Tibial artery (tissue), 4 donors: ENCODE results near the gene HLF.

Experiments used
- DNase-seq, 2 donors: peaks; one replicate each; pipeline ENCODE4 v3.0.0-alpha.2; 2019
- H3K27ac ChIP-seq, 2 donors: fragments of 200-600 bp; sonication (generic) in 1 of 2; 1 replicate in 1 of 2; 2 replicates in 1 of 2; pipeline ENCODE4 v1.5.1; 2018 to 2019; ENCODE audit warnings: mild to moderate bottlenecking in 1 of 2
- H3K27me3 ChIP-seq, 2 donors: fragments of 200-600 bp; sonication (generic) in 1 of 2; one replicate each; pipeline versions ENCODE4 v1.5.1 to v1.6.0; 2016 to 2019
- H3K36me3 ChIP-seq, 3 donors: fragments of 200-600 bp; sonication (generic) in 2 of 3; one replicate each; pipeline ENCODE4 v1.5.1; 2016 to 2019; ENCODE audit warnings: mild to moderate bottlenecking in 2 of 3
- H3K4me1 ChIP-seq, 4 donors: fragments of 200-600 bp; sonication (generic) in 2 of 4; 1 replicate in 3 of 4; 2 replicates in 1 of 4; pipeline ENCODE4 v1.5.1; 2016 to 2019
- H3K4me3 ChIP-seq, 2 donors: fragments of 200-600 bp; sonication (generic) in 1 of 2; 1 replicate in 1 of 2; 2 replicates in 1 of 2; pipeline ENCODE4 v1.5.1; 2018 to 2019; ENCODE audit warnings: mild to moderate bottlenecking in 2 of 2
- H3K9me3 ChIP-seq, 3 donors: fragments of 200-600 bp; sonication (generic) in 1 of 3; one replicate each; pipeline ENCODE4 v1.5.1; 2016 to 2019
- intact Hi-C: fragments of 100-400 bp; cut with DNase I; formaldehyde crosslinking; loops from one replicate; pipeline ENCODE4 v1.15.0; 2023; ENCODE audit warnings: low total_unique reads
- TF ChIP-seq, protein P1 (sequence below), 2 experiments: fragments of 200-600 bp in 1 of 2; fragments of 450-650 bp in 1 of 2; IDR thresholded peaks; one replicate each; pipeline ENCODE4 v1.5.1; 2017 to 2019; ENCODE audit warnings: antibody characterized with exemption in 2 of 2, mild to moderate bottlenecking in 1 of 2, moderate library complexity in 1 of 2

Gene HLF

DNA sequence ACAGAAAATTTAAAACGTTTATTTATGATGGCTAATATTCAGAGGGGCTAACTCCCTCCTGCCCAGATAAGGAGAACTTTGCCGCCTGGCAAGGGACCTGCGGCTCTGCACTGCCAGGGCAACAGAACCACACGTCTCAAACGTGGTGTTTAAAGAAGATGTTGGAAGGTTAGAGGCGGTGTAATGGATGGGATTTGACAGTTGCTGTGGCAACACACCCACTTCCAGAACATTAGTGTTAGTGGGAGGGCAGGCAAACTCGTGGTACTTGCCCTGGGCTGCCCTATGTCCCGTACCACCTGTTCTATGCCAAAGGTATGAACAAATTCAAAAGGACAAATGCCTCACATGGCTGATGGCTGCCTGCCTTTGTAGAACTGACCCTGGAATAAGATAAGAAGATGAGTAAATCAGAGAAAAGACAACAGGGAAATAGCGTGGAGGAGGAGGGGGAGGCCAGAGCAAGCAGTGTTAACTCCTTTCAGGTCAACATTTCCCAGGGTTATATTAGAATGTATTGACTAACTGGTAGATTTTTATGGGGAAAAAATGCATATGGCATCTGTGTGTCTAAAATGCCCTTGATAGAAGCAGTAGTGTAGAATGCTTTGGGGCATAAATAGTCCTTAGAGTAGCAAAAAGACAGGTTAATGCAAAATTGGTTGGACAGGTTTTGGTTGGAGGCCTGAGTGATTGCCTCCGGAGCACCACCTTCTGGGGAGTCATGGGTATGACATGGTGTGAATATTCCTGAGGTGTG, 30.8 kb downstream of the HLF start:
- Histone ChIP-seq H3K36me3 (peaks cover 0 to 9% (median 5%) of the 10 kb centered on the region in 3 donors), H3K27me3 (no peaks in the 10 kb centered on the region), H3K4me3 (no peak overlapping the region), H3K9me3 (no peaks in the 10 kb centered on the region), H3K27ac (peak overlapping the region; percentile 43 to 53), H3K4me1 (peaks cover 0 to 17% (median 7%) of the 10 kb centered on the region in 4 donors)
- intact Hi-C loops: loop anchor here (5.0 to 10.0 kb wide), 2 partner anchors 33 to 61 kb away; partner anchors contain the start of gene HLF
- TF ChIP-seq, protein P1, sequence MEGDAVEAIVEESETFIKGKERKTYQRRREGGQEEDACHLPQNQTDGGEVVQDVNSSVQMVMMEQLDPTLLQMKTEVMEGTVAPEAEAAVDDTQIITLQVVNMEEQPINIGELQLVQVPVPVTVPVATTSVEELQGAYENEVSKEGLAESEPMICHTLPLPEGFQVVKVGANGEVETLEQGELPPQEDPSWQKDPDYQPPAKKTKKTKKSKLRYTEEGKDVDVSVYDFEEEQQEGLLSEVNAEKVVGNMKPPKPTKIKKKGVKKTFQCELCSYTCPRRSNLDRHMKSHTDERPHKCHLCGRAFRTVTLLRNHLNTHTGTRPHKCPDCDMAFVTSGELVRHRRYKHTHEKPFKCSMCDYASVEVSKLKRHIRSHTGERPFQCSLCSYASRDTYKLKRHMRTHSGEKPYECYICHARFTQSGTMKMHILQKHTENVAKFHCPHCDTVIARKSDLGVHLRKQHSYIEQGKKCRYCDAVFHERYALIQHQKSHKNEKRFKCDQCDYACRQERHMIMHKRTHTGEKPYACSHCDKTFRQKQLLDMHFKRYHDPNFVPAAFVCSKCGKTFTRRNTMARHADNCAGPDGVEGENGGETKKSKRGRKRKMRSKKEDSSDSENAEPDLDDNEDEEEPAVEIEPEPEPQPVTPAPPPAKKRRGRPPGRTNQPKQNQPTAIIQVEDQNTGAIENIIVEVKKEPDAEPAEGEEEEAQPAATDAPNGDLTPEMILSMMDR (IDR thresholded peaks at IDR 0.05): peak; percentile 89
- DNase-seq: peak in 1 of 2 donors; percentile 58

DNA sequence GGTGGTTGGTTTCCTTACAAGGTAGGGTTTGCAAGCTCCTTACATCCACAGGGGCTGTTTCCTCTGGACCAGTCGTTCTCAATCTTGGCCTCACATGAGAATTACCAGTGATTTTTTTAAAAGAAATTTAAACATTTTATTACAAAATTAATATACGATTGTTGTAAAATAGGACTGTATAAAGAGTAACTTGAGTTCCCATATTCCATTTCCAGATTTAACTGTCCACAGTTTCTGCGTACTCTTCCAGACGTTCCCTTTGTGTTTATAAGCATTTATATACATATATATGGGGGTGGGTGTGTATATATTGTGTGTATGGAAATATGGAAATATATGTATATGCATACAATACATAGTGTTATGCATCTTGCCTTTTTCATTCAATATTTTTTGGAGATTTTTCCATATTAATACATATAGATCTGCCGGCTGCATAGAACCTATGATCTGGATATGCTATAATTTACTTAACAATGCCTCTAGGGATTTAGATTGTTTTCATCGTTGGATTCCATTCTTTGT, 31.5 kb downstream of the HLF start:
- TF ChIP-seq, protein P1 (IDR thresholded peaks at IDR 0.05): no peak
- no peak for DNase-seq
- Histone ChIP-seq H3K27me3 (no peaks in the 10 kb centered on the region), H3K36me3 (peaks cover 0 to 4% (median 3%) of the 10 kb centered on the region in 3 donors), H3K4me1 (peaks cover 0 to 17% (median 7%) of the 10 kb centered on the region in 4 donors), H3K27ac (no peak overlapping the region), H3K4me3 (no peak overlapping the region), H3K9me3 (no peaks in the 10 kb centered on the region)
- intact Hi-C loops: loop anchor here (5.0 to 10.0 kb wide), 2 partner anchors 34 to 61 kb away; partner anchors contain the start of gene HLF

DNA sequence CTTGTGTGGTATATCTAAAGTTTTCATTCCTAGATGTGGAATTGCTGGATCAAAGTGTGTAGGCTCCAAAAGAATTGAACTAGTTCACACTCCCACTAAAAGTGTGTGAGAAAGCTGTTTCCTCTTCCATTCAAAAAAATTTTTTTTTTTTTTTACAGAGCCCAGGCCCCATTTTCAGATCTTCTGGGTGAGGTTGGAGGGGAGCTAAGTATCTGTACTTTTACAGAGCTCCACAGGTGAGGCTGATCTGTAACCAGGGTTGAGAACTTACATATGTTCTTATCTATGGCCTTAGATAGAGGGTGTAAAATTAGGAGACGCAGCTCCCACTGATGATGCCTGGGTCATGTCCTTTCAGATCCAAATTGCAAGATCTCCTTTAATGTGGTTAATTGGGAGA, 31.9 kb downstream of the HLF start:
- no peak overlapping the region for H3K27ac ChIP-seq
- H3K9me3 ChIP-seq: no peaks in the 10 kb centered on the region
- intact Hi-C loops: loop anchor here (5.0 to 10.0 kb wide), 2 partner anchors 34 to 62 kb away; partner anchors contain the start of gene HLF
- DNase-seq: no peak
- peaks cover 0 to 4% (median 0%) of the 10 kb centered on the region in 3 donors for H3K36me3 ChIP-seq
- TF ChIP-seq, protein P1 (IDR thresholded peaks at IDR 0.05): no peak
- H3K27me3 ChIP-seq: no peaks in the 10 kb centered on the region
- H3K4me1 ChIP-seq: peaks cover 0 to 19% (median 7%) of the 10 kb centered on the region in 4 donors
- H3K4me3 ChIP-seq: no peak overlapping the region

DNA sequence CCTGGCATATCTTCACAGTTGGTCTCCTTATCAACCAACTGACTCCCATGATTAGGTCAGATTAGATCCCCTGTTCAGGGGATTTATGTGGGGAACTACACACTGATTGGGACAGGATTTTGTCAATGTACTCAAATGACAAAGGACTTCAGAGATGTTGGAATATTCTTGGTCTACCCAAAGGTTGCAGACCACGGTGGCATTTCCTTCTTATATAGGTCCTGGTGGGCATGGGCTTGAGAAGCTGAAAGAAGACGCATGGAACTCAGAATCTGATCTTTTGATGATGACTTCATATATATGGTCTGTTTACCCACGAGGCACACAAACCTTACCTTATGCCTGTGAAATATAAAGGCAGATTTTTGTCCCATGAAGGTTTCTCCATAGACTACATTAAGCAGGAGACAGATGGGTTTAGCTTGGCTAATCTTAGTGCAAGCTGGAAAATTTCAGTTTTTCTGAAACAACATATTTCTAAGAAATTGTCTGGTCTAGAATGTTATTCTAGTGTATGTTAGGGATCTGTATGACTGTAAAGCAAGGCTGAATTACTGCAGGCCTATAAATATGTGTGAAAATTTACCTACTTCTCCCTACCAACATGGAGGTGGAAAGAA, 33.5 kb downstream of the HLF start:
- DNase-seq: no peak
- H3K9me3 ChIP-seq: no peaks in the 10 kb centered on the region
- H3K27ac ChIP-seq: no peak overlapping the region
- peaks cover 0 to 29% (median 14%) of the 10 kb centered on the region in 4 donors for H3K4me1 ChIP-seq
- no peak overlapping the region for H3K4me3 ChIP-seq
- peaks cover 0 to 4% (median 0%) of the 10 kb centered on the region in 3 donors for H3K36me3 ChIP-seq
- intact Hi-C loops: loop anchor here (5.0 to 10.0 kb wide), 2 partner anchors 36 to 63 kb away; partner anchors contain the start of gene HLF
- TF ChIP-seq, protein P1 (IDR thresholded peaks at IDR 0.05): no peak
- no peaks in the 10 kb centered on the region for H3K27me3 ChIP-seq

DNA sequence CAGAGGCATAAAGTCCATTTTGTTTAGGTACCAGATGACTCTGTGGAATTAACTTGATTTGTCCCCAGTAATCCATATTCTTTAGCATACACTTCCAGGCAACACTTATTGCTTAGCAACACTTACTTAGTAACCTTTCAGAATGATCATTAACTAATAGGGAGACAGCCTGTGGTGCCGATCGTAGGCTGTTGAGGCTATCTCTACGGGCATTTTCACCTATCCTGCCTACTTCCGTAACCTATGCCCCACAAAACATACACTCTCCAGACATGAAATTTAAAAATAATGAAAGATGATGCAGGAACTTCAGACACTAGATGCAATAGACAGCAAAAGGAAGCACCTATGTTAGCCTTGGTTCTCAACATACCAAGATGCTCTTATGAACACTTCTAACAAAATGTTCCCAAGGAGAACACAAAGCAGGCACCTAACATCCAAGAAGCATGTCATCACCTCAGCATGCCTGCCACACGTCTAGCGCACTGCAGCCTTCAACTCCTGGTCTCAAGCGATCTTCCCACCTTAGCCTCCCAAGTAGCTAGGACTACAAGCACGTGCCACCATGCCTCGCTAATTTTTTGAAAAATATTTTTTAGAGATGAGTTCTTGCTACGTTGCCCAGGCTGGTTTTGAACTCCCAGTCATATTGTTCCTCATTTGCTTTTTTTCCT, 34.5 kb downstream of the HLF start:
- H3K27me3 ChIP-seq: no peaks in the 10 kb centered on the region
- no peak for DNase-seq
- H3K9me3 ChIP-seq: no peaks in the 10 kb centered on the region
- H3K4me3 ChIP-seq: no peak overlapping the region
- H3K4me1 ChIP-seq: peaks cover 0 to 27% (median 18%) of the 10 kb centered on the region in 4 donors
- H3K36me3 ChIP-seq: peaks cover 0 to 4% (median 0%) of the 10 kb centered on the region in 3 donors
- no peak overlapping the region for H3K27ac ChIP-seq
- TF ChIP-seq, protein P1 (IDR thresholded peaks at IDR 0.05): no peak
- intact Hi-C loops: loop anchor here (5.0 to 10.0 kb wide), 2 partner anchors 37 to 64 kb away; partner anchors contain the start of gene HLF
